DOHH2 (cell line): ENCODE results near the gene COL23A1.

Source experiments
- EZH2phosphoT487 ChIP-seq: fragments of 200-600 bp; sonication (generic); IDR thresholded peaks from 2 replicates; pipeline ENCODE4 v1.6.1; 2017; ENCODE audit warnings: borderline replicate concordance, mild to moderate bottlenecking, antibody characterized with exemption, low read length, moderate library complexity, mixed read lengths
- TF ChIP-seq, protein P1 (sequence below): fragments of 200-600 bp; sonication (generic); IDR thresholded peaks from one replicate; pipeline ENCODE4 v1.5.1; 2014; ENCODE audit warnings: antibody characterized with exemption, mild to moderate bottlenecking, low read depth, low read length; ENCODE audit not compliant: poor library complexity, severe bottlenecking

GRCh38 chr5:178454821-178455479 is 135.2 kb downstream of the COL23A1 start:
- TF ChIP-seq, protein P1, sequence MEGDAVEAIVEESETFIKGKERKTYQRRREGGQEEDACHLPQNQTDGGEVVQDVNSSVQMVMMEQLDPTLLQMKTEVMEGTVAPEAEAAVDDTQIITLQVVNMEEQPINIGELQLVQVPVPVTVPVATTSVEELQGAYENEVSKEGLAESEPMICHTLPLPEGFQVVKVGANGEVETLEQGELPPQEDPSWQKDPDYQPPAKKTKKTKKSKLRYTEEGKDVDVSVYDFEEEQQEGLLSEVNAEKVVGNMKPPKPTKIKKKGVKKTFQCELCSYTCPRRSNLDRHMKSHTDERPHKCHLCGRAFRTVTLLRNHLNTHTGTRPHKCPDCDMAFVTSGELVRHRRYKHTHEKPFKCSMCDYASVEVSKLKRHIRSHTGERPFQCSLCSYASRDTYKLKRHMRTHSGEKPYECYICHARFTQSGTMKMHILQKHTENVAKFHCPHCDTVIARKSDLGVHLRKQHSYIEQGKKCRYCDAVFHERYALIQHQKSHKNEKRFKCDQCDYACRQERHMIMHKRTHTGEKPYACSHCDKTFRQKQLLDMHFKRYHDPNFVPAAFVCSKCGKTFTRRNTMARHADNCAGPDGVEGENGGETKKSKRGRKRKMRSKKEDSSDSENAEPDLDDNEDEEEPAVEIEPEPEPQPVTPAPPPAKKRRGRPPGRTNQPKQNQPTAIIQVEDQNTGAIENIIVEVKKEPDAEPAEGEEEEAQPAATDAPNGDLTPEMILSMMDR = no peak
- TF ChIP-seq EZH2phosphoT487 = no peak
